ENCODE data around the gene C2orf49.

The C2orf49 gene

GRCh38 chr2:105337122-105338019 lies at the start of gene C2orf49:
Gene C2orf49, plus strand, starts transcription at chr2:105337540. Its CDS starts 48 bp downstream, at chr2:105337588.
- DNase-seq (ENCODE audit: low read depth in 2 of 2): peak; percentile 79 to 87

GRCh38 chr2:105287692-105288091 lies 49.6 kb upstream of the C2orf49 start:
- peak in 1 of 2 donors; percentile 5 for DNase-seq (ENCODE audit: low read depth in 2 of 2)

DNA sequence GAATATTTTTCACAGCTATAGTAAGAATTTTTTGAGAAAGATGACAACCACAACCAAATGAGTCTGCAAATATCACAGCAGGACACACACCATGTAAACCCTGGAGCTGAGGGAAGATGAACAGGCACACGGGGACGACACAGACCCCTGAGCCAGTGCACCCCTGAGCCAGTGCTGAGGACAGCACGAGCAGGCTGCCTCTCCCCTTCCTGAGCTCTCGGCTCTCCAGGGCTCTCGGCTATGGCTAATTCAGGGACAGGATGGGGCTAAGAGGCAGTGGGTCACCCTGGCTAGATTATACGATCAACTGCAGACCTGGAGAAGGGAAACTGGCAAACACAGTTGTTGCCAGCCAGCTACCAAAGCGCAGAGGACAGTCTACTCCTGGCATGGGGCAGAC lies 49.2 kb upstream of the C2orf49 start:
- DNase-seq (ENCODE audit: low read depth in 2 of 2): no peak

- no peak for DNase-seq (ENCODE audit: low read depth in 2 of 2)
Observed at GRCh38 chr2:105290981-105291660, 46.2 kb upstream of the C2orf49 start.

DNA sequence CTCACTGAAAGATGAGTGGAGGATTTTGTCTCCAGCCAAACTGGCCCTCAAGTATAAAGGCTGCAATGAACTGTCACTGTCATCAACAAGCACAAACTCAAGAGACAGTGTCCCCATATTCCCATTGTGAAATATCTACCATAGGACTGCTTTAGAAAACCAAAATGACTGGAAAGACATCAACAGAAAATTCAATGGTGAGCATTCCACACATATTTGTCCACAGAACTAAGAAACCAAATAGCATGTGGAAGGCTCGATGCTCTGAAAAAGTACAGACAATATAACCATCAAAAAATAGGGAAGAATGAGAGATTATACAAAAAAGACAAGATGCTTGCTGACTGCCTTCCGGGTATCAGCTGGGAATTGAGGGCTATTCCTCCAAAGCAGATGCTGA lies 45.4 kb upstream of the C2orf49 start:
- no peak for DNase-seq (ENCODE audit: low read depth in 2 of 2)

DNA sequence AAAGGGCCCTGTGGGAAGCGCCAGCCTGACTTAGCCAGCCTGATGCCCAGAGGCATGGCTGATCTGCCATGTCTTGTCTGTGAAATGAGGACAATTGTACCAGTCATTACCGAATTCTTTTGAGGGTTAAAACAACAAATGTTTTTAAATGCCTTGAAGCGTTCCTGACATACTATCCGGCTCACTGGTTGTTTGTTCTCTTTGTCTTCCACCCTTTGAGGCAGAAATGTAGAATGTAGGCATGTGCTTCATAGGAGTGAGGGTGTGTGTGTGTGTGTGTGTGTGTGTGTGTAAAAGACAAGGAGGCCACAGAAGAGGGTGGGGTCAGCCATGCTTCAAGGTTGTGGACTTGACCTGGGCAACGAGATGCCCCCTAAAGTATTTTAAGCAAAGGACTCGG lies 43.3 kb upstream of the C2orf49 start:
- no peak for DNase-seq (ENCODE audit: low read depth in 2 of 2)

GRCh38 chr2:105294844-105295481 lies 42.4 kb upstream of the C2orf49 start:
- no peak for DNase-seq (ENCODE audit: low read depth in 2 of 2)

- DNase-seq (ENCODE audit: low read depth in 2 of 2): no peak
Observed at GRCh38 chr2:105296017-105296611, 41.2 kb upstream of the C2orf49 start.

DNA sequence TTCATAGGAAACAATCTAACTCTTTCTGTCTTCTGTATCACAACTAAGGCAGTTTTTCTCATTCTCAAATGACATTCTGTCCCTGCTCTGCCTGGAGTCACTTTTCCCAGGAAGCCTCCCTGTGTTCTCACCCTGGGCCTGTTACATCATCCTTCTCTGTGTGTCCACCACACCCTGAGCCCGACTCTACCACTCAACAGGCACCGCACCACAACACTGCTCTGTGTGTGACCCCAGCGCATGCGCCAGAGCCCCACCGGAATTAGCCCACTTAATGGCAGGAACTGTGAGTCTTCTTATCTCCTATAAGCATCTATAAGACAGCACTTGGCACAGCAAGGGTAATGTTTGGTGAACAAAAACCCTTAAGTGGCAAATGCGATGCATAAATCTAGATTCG lies 40.1 kb upstream of the C2orf49 start:
- DNase-seq (ENCODE audit: low read depth in 2 of 2): no peak

GRCh38 chr2:105298017-105298416 lies 39.3 kb upstream of the C2orf49 start:
- no peak for DNase-seq (ENCODE audit: low read depth in 2 of 2)

GRCh38 chr2:105299290-105299689 lies 38.0 kb upstream of the C2orf49 start:
- DNase-seq (ENCODE audit: low read depth in 2 of 2): no peak

DNA sequence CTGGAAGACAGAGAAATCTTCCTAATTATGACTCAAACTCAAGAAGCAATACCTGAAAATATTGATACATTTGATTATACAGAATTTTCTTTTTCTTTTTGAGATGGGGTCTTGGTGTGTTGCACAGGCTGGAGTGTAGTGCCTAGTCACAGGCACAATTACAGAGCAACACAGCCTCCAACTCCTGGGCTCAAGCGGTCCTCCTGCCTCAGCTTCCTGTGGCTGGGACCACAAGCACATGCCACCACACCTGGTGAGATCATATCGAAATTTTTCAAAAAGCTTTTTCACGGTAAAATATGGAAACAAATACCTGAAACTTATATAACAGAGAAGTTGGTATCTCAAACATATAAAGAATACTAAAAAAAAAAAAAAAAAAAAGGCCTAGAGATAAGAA lies 35.7 kb upstream of the C2orf49 start:
- DNase-seq (ENCODE audit: low read depth in 2 of 2): no peak

GRCh38 chr2:105307146-105307545 lies 30.2 kb upstream of the C2orf49 start:
- DNase-seq (ENCODE audit: low read depth in 2 of 2): no peak

DNA sequence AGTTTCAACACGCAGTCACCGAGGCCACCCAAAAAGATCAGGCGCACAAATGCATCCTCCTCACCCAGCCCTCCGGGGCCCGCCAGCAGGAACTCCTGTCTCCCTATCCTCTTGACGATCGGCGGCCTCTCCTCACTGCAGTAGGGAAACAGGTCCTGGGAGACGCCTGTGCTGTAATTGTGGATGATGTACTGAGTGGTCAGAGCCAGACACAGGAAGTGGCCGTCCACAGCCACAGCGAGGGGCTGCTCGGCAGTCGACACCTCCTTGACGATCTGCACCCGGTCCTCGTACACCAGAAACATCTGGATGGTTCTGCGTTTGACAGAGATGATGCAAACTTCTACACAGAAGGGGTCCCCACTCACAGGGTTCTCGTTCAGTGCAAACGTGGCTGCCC lies 29.8 kb upstream of the C2orf49 start:
- DNase-seq (ENCODE audit: low read depth in 2 of 2): no peak

- DNase-seq (ENCODE audit: low read depth in 2 of 2): no peak
Observed at GRCh38 chr2:105307962-105308361, 29.4 kb upstream of the C2orf49 start.

GRCh38 chr2:105308382-105309146 lies 28.8 kb upstream of the C2orf49 start:
- DNase-seq (ENCODE audit: low read depth in 2 of 2): no peak

- DNase-seq (ENCODE audit: low read depth in 2 of 2): no peak
Observed at GRCh38 chr2:105309147-105309545, 28.2 kb upstream of the C2orf49 start.

- no peak for DNase-seq (ENCODE audit: low read depth in 2 of 2)
Observed at GRCh38 chr2:105313877-105314276, 23.5 kb upstream of the C2orf49 start.

- no peak for DNase-seq (ENCODE audit: low read depth in 2 of 2)
Observed at GRCh38 chr2:105315314-105315713, 22.0 kb upstream of the C2orf49 start.

- DNase-seq (ENCODE audit: low read depth in 2 of 2): no peak
Observed at GRCh38 chr2:105317937-105318336, 19.4 kb upstream of the C2orf49 start.

- no peak for DNase-seq (ENCODE audit: low read depth in 2 of 2)
Observed at GRCh38 chr2:105320651-105321215, 16.6 kb upstream of the C2orf49 start.
